GM19372 (cell line): Measurements from ENCODE around the gene HMGN5.
A peak's percentile ranks its signal among the peaks of the same experiment; 100 is the strongest.

Experiments
- ATAC-seq: cut with Tn5 transposase; IDR thresholded peaks from one replicate; pipeline ENCODE4 v1.9.1; 2021; ENCODE audit warnings: mild to moderate bottlenecking, low read depth, moderate library complexity; ENCODE audit not compliant: unreplicated experiment

The HMGN5 gene

GRCh38 chrX:81201671-81202455 is at the start of gene HMGN5, which contains the start of gene SH3BGRL:
Gene HMGN5 (minus strand): TSS chrX:81201913. CDS start chrX:81121549, 80,364 bp downstream.
Gene SH3BGRL (plus strand): TSS chrX:81202102. CDS start chrX:81202201, 99 bp downstream.
- peak; percentile 95 for ATAC-seq

DNA sequence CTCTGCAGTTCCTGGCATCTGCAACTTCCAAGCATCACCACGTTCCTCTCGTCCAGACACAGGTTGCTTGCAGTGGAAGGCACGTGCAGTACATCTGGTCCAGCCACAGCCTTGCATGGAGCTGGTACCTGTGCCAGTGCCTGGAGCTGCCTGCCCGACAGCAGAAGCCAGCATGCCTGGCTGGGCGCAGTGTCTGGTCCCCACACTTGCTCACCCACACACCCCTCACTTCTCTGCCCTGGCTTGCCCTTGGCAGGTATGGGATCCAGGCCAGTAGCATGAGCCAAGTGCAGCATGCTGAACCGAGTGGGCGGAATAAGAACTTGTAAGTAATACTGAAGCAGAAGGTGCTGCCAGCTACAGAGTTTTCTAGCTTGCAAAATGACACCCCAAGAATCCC is 40.0 kb upstream of the HMGN5 start:
- ATAC-seq, result no peak

DNA sequence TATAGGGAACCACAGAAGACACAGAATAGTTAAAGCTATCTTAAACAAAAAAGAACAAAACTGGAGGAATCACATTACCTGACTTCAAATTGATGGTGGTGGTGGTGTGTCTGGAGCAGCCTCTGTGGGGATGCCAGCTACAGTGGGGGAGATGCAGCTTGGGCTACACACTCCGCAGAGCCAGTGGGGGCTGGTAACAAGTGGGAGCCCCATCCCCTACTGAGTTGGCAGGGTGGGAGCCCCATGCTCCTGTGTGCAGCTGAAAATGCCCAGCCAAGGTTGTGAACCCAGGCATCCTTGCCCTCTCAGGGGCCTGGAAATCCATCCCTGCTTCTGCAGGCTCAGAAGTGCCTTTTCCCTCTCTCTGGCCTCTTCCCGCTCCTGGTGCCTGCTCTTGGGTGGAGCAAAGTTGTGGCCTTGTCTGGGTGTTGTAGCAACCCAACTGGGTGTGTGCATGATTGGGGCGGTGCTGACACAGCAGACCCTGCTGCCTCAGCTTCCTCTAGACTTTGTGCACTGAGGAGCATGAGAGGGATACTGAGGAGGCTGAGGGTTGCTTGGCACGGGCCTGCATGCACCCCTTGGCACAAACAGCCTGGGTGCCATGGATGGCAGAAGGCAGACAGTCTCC is 39.1 kb upstream of the HMGN5 start:
- no peak for ATAC-seq

GRCh38 chrX:81238166-81238565 is 36.5 kb upstream of the HMGN5 start:
- ATAC-seq, result no peak

- ATAC-seq, result no peak
These were observed 35.8 kb upstream of the HMGN5 start for GRCh38 chrX:81237516-81237915.

- ATAC-seq, result no peak
These were observed 30.5 kb upstream of the HMGN5 start for GRCh38 chrX:81232218-81232617.

DNA sequence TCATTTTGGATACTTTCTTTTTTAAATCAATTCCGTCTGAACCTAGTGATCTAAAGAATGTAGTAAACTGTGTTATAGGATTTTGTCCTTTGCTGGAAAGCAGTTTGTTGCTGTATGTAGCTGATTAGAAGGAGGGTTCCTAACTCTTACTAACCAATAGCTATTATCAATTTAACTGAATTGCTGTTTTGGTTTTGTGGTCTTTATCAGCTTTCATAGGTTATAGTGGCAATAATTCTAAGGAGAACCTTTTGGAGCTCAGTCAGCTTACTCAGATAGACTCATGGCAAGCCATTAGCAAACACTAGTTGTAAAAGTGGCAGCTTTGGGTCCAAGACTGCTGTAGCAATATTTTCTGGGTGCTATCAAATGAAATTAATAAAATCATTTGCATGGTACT is 29.8 kb upstream of the HMGN5 start:
- ATAC-seq, result no peak

- ATAC-seq, result no peak
These were observed 28.2 kb upstream of the HMGN5 start for GRCh38 chrX:81229901-81230300.

- ATAC-seq, result no peak
These were observed 27.5 kb upstream of the HMGN5 start for GRCh38 chrX:81229229-81229628.

GRCh38 chrX:81215685-81216084 is 14.0 kb upstream of the HMGN5 start:
- no peak for ATAC-seq

- no peak for ATAC-seq
These were observed 7.2 kb upstream of the HMGN5 start for GRCh38 chrX:81208916-81209315.

DNA sequence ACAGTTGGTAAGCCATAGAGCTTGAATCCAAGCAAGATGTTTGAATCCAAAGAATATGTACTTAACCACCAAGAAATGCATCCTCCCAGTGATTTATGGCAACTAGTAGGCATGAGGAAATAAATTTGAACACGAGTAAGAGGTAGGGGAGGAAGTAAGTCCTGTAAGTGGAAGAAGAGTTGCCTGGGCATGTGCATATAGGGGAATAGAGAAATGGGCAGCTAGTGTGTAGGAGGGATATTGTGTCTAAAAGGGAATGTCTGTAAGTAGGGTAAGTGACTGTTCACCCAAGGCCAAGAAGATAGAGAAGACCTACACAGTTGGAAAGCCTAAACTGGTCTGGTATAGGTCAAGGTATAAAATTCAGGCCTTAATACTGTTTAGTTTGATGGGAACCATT is 4.8 kb upstream of the HMGN5 start:
- ATAC-seq, result no peak

- no peak for ATAC-seq
These were observed 3.8 kb upstream of the HMGN5 start for GRCh38 chrX:81205551-81205950.

GRCh38 chrX:81202943-81203342 is 1.2 kb upstream of the HMGN5 start:
- no peak for ATAC-seq

GRCh38 chrX:81202456-81202819 is 725 bp upstream of the HMGN5 start:
- ATAC-seq, result no peak

DNA sequence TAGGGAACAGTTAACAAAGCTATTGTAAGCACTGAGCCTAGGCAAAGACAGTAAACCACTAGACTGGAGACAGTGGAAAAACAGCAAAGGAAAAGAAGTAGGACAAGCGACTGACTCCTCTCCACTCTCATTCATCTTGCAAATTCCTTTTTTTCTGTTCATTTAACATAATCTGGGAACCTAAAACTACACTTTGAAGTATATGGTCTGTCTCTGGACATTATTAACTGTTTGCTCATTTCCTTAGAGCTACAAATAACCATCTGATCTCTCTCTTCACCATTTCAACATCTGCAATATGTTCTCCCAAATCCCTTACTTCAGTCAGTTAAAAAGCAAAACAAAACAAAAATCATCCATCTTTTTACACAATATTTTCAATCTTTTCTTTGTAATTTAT is 642 bp downstream of the HMGN5 start:
- ATAC-seq, result no peak

GRCh38 chrX:81195712-81196111 is 6.0 kb downstream of the HMGN5 start:
- peak; percentile 97 for ATAC-seq

DNA sequence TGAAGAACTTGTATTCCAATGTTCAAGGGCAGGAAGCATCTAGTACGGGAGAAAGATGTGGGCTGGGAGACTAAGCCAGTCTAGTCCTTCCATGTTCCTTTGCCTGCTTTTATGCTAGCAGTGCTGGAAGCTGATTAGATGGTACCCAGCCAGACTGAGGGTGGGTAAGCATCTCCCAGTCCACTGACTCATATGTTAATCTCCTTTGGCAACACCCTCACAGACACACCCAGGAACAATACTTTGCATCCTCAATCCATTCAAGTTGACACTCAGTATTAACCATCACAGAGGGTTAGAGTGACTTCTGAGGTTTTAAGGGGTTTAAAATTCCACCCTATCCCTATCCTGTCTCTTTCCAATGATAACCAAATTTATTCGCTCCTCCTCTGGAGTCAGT is 6.5 kb downstream of the HMGN5 start:
- ATAC-seq, result no peak

- no peak for ATAC-seq
These were observed 27.4 kb downstream of the HMGN5 start for GRCh38 chrX:81174286-81174685.

GRCh38 chrX:81168391-81168790 is 33.3 kb downstream of the HMGN5 start:
- ATAC-seq, result no peak

GRCh38 chrX:81121513-81122363 is 80.0 kb downstream of the HMGN5 start:
- ATAC-seq, result peak; percentile 92
